OCI-LY7 (cell line): ENCODE measurements around the gene VIPR2.

Experiments used
- EZH2phosphoT487 ChIP-seq: fragments of 200-600 bp; sonication (generic); IDR thresholded peaks from 2 replicates; pipeline ENCODE4 v1.6.1; 2018; ENCODE audit warnings: low read depth, borderline replicate concordance, mild to moderate bottlenecking, mixed run types, antibody characterized with exemption, low read length, moderate library complexity, mixed read lengths
- TF ChIP-seq, protein P1 (sequence below): fragments of 200-600 bp; sonication (generic); conservative IDR thresholded peaks from 2 replicates; pipeline ENCODE4 v1.5.1; 2014; ENCODE audit warnings: mild to moderate bottlenecking, antibody characterized with exemption, low read length, moderate library complexity, mixed read lengths

DNA sequence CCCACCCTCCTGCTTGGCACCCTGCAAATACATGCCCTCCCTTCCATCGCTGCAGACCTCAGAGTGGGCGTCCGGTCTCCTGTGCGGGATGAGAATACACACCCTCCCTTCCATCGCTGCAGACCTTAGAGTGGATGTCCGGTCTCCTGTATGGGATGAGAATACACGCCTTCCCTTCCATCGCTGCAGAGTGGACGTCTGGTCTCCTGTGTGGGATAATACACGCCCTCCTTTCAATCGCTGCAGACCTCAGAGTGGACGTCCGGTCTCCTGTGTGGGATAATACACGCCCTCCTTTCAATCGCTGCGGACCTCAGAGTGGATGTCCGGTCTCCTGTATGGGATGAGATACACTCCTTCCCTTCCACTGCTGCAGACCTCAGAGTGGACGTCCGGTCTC is 128.1 kb downstream of the VIPR2 start:
- TF ChIP-seq, protein P1, sequence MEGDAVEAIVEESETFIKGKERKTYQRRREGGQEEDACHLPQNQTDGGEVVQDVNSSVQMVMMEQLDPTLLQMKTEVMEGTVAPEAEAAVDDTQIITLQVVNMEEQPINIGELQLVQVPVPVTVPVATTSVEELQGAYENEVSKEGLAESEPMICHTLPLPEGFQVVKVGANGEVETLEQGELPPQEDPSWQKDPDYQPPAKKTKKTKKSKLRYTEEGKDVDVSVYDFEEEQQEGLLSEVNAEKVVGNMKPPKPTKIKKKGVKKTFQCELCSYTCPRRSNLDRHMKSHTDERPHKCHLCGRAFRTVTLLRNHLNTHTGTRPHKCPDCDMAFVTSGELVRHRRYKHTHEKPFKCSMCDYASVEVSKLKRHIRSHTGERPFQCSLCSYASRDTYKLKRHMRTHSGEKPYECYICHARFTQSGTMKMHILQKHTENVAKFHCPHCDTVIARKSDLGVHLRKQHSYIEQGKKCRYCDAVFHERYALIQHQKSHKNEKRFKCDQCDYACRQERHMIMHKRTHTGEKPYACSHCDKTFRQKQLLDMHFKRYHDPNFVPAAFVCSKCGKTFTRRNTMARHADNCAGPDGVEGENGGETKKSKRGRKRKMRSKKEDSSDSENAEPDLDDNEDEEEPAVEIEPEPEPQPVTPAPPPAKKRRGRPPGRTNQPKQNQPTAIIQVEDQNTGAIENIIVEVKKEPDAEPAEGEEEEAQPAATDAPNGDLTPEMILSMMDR, result no peak
- no peak for TF ChIP-seq EZH2phosphoT487
